SKM-1 treated with dmso at 0.1 percent for 144 hours (cell line): ENCODE data around the gene EDN3.
"Not testable (repeated sequence)": the region's sequence is repeated elsewhere in the genome, so short reads cannot be mapped to it uniquely, and the experiment has no call there.

Experiments
- DNase-seq: peaks from one replicate; lab custom pipeline; 2025; ENCODE audit not compliant: unreplicated experiment; lab: John Stamatoyannopoulos, UW

Gene EDN3

GRCh38 chr20:59334651-59335300, 34.4 kb downstream of the EDN3 start:
- DNase-seq: no peak

- no peak for DNase-seq
These were observed 35.0 kb downstream of the EDN3 start for GRCh38 chr20:59335377-59335776.

GRCh38 chr20:59336540-59336939, 36.1 kb downstream of the EDN3 start:
- DNase-seq: no peak

- DNase-seq: not testable (repeated sequence)
These were observed 38.0 kb downstream of the EDN3 start for GRCh38 chr20:59338444-59338843.

GRCh38 chr20:59340201-59340885, 39.9 kb downstream of the EDN3 start:
- no peak for DNase-seq

- DNase-seq: not testable (repeated sequence)
These were observed 41.0 kb downstream of the EDN3 start for GRCh38 chr20:59341285-59342022.

GRCh38 chr20:59342023-59342957, 41.9 kb downstream of the EDN3 start:
- no peak for DNase-seq

- DNase-seq: no peak
These were observed 45.6 kb downstream of the EDN3 start for GRCh38 chr20:59346061-59346460.

GRCh38 chr20:59349277-59349676, 48.9 kb downstream of the EDN3 start:
- DNase-seq: no peak

- DNase-seq: no peak
These were observed 50.1 kb downstream of the EDN3 start for GRCh38 chr20:59350330-59351156.

- no peak for DNase-seq
These were observed 51.0 kb downstream of the EDN3 start for GRCh38 chr20:59351157-59352040.

- DNase-seq: no peak
These were observed 52.1 kb downstream of the EDN3 start for GRCh38 chr20:59352541-59352940.

GRCh38 chr20:59352990-59353389, 52.6 kb downstream of the EDN3 start:
- no peak for DNase-seq

GRCh38 chr20:59354460-59354859, 54.0 kb downstream of the EDN3 start:
- no peak for DNase-seq

GRCh38 chr20:59355242-59355641, 54.8 kb downstream of the EDN3 start:
- no peak for DNase-seq

GRCh38 chr20:59356662-59357165, 56.3 kb downstream of the EDN3 start:
- DNase-seq: no peak

- DNase-seq: not testable (repeated sequence)
These were observed 58.4 kb downstream of the EDN3 start for GRCh38 chr20:59358793-59359192.

- DNase-seq: no peak
These were observed 59.7 kb downstream of the EDN3 start for GRCh38 chr20:59359906-59360725.
